DMS53 (cell line): ENCODE results near the gene PHRF1.
"Not testable (repeated sequence)": the region's sequence is repeated elsewhere in the genome, so short reads cannot be mapped to it uniquely, and the experiment has no call there.

Experiments used
- DNase-seq: peaks from one replicate; lab custom pipeline; 2025; lab: John Stamatoyannopoulos, UW

Gene PHRF1

DNA sequence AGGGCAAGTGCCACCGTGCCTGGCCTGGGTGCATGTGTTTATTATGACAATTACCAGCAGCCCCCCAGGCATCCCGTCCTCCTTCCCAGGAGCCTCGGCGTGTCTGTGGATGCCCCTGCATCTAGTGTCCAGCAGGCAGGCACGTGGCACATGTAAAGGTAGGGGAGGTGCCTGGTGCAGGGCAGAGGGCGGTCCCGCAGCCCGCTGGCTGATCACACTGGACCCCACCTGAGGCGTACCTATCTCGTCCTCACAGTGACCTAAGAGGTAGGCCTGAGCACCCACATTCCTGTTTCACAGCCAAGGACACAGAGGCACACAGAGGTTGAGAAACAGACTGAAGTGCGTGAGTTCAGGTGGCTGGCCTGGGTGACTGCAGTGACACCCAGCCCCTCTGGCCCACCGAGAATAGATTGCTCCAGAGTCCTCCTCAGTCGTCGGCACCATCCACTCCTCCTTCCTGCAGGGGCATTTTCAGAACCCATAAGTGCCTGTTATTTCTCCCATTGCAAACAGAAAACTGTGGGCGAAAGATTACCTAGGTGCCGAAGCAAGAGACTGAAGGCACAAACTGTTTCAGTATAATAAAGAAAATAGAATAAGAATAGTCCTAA is 3.0 kb upstream of the PHRF1 start:
- no peak for DNase-seq

DNA sequence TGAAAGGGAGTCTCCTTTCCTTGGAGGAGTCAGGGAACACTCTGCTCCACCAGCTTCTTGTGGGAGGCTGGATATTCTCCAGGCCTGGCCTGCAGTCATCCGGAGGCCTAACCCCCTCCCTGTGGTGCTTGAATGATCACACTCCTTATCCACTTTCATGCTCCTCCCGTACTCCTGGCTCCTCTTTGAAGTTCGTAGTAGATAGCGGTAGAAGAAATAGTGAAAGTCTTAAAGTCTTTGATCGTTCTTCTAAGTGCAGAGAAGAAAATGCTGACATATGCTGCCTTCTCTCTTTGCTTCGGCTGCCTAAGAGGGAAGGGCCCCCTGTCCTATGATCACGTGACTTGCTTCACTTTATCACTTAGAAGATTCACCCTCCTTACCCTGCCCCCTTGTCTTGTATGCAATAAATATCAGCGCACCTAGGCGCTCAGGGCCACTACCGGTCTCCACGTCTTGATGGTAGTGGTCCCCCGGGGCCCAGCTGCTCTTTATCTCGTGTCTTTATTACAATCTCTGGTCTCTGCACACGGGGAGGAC is 2.2 kb upstream of the PHRF1 start:
- not testable (repeated sequence) for DNase-seq

DNA sequence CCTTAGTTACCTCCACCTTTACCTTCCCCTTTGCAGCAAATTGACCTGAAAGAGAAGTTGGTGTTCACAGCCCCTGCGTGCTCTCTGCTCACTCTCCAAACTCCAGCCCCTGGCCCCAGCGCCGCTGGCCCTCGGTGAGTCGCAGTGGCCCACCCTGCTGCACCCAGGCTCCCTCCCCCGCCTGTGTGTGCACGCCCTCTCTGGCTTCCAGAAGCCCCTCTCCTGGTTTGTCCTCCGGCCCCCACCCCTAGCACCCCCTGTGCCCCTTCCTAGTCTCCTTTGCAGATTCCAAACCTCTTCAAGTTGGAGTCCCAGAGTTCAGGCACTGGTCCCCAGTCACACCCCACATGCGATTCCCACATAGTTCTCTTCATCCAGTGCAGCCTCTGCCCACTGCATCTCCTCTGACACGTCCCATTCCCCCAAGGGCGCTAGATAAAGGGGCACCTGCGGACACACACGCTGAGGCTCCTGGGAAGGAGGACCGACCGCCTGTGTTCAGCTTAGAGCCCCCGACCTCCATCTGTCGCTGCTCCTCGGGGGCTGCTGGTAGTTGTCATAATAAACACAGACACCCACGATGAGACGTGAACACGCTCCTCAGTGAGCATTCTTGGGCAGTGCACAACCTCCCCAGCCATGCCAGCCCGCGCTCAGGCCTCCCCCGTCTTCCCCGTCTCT is 1.5 kb upstream of the PHRF1 start:
- DNase-seq: peak; percentile 55

DNA sequence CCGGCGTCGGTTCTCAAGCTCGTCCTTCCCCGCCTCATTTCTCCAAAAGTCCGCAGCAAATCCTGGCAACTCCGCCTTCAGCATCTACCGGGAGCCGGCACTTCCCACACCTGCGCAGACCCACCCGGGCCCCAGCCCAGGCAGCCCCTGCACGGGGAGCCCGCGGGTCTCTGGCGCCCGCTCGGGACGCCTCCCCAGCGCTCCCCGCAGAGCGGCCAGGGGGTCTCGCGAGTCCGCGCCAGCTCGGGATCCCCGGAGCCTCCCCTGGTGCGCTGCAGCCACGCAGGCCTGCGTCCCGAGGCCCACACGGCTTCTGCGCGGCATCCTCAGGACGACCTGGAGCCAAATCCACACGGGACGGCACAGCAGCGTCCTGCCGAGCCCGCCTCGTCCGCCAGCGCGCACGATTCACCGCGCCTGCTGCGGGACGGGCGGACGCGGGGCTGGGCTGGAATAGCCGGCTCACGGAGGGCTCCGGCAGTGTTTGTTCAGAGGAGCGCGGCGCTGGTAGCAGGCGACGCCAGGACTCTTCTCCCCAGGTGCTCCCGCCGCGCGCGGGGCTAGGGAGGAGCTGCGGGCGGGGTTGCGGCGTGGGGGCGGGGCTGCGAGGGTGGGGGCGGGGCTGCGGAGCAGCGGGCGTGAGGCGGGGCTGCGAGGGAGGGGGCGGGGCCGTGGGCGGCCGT is 816 bp upstream of the PHRF1 start:
- DNase-seq: peak; percentile 95

DNA sequence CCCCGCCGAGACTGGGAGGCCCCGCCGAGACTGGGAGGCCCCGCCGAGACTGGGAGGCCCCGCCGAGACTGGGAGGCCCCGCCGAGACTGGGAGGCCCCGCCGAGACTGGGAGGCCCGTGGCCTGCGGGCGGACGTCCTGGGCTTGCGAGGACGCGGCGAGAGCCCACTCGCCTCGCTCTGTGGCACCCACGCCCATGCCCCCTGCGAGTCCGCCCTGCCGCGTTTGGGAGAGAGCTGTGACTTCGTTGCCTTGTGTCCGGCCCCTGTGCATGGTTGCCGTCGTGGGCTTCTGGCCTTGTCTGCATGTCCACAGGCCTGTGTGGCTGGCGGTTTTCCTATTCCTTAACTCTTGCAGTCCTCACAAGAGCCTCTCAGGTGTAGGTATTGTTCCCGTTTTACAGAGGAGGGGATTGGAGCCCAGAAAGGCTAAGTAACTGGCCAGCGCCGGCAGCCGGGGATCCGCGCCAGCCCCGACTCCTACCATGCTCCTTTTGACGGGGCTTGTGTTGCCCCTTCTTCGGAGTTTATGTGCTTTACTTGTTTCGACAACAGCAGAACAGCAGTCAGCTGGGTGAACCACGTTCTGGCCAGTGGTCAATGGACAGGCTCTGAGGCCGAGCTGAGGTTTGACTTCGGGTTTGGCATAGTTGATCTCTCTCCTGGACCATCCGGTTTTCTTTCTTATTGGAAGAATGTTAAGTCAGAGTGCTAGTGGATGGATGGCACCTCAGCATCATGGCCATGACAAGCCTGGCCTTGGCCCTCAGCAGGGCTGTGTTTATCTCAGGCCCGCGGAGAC is 741 bp downstream of the PHRF1 start:
- DNase-seq: peak; percentile 49

DNA sequence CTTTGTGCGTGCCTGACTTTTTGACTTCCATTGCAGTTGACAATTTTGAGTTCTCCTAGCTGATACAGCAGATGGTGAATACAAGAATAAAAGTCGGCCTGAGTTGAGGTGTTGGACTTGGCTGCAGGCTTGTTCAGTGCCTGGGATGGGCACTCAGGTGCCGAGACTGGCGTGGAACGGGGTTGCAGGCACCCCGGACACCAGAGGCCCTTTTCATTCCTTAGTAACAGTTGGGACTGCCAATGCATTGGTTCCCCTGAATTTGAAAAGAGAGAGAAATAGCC is 1.3 kb downstream of the PHRF1 start:
- no peak for DNase-seq

DNA sequence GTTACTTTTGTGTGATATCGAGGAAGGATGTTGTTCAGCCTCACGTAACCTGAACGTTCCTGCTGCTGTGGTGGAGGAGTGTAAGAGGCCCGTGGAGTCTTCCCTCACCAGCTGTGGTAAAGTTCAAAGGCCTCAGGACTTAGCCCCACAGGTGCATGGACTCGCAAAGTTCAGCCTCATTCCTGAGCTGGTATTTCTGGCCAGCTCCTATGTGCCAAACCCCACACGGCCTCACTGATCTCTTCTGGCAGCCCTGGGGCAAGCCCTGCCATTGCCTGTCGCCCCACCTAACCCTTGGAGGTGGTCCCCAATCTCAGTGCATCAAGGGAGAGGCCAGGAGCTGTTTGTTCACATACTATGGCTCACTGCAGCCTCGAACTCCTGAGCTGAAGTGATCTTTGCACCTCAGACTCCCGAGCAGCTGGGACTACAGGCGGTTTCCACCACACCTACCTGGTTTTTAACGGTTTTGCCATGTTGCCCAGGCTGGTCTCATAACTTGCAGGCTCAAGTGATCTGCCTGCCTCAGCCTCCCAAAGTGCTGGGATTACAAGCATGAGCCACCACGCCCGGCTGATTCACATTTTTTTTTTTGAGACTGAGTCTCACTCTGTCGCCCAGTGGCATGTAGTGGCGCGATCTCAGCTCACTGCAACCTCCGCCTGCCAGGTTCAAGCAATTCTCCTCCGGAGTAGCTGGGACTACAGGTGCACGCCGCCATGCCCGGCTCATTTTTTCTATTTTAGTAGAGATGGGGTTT is 2.2 kb downstream of the PHRF1 start:
- DNase-seq: no peak

DNA sequence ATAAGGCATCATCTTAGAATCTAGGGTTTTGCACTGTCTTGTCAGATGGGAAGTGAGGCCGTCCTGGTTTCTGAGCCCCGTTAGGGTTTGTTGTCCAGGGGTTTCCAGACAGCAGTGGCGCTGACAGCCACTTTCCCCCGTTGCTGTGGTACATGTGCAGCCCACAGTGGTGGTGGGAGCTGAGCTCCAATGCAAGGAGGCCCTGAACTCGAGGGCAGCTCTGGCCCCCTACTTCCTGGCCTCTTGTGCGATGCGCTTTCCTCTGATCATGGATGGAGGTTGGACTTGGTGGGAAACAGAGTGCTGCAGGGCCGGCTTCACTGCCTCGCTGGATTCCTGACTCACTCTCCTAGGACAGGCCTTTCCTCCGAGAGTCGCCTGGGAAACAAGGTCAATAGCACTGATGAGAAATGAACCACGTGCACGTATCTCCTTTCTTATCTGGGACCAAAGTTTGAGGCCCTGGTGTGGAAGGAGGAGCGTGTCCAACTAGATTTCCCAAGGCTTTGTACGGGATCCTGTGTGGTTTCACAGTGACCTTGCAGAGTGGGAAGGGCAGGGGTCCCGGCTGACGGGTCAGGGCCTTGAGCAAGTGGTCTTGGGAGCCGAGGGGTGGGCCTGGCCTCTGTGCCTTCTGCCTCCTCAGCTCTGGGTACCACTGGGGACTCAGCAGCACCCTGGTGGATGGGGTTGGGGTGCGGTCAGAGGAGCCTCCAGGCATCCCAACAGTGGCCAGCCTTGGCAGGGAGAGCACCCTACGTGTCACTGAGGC is 3.7 kb downstream of the PHRF1 start:
- no peak for DNase-seq

DNA sequence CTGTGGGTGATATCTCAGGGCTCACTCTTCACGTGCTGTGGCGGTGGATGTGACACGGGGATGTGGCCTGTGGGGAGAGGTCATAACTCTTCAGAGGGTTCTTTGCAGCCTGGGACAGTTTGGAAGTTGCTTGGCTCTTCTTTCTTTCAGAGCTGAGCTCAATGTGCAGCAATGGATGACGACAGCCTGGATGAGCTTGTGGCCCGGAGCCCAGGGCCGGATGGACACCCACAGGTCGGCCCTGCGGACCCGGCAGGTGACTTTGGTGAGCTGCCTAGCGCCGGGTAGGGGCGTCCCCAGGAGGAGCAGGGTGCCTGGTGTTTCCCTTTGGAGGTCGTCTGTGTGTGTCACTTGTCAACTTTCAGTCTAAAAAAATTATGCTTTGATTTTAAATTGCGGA is 5.1 kb downstream of the PHRF1 start:
- no peak for DNase-seq

DNA sequence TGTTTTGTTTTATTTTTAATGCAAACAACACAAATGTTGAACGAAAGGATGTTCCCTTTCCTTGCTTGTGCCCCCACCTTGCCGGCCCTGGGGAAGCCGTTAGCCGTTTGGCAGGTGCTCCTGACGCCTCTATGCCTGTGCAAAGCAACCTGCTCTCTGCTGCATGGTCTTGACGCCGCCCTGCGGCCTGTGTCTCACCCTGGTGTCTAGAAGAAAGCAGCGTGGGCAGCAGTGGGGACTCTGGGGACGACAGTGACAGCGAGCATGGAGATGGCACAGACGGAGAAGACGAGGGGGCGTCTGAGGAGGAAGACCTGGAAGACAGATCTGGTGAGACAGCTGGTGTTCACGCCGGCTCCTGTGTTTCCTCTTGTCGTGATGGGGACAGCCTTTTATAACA is 5.5 kb downstream of the PHRF1 start:
- DNase-seq: no peak

DNA sequence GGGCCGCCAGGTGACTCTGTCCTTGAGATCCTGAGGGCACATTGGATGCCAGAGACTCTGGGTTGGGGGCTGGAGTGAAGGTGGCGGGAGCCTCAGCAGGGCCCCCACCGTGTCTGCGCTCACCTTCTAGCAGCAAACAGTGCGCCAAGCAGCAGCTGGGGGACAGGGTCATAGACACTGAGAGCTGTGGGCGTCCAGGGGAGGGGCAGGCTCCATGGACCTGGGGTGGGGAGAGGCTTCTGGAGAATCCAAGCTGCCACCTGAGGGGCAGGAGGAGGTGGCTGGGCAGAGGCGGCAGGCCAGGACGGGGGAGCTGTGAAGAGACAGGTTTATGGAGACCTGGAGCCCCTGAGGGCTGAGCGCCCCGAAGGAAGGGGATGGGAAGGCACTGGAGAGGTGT is 8.0 kb downstream of the PHRF1 start:
- DNase-seq: no peak

DNA sequence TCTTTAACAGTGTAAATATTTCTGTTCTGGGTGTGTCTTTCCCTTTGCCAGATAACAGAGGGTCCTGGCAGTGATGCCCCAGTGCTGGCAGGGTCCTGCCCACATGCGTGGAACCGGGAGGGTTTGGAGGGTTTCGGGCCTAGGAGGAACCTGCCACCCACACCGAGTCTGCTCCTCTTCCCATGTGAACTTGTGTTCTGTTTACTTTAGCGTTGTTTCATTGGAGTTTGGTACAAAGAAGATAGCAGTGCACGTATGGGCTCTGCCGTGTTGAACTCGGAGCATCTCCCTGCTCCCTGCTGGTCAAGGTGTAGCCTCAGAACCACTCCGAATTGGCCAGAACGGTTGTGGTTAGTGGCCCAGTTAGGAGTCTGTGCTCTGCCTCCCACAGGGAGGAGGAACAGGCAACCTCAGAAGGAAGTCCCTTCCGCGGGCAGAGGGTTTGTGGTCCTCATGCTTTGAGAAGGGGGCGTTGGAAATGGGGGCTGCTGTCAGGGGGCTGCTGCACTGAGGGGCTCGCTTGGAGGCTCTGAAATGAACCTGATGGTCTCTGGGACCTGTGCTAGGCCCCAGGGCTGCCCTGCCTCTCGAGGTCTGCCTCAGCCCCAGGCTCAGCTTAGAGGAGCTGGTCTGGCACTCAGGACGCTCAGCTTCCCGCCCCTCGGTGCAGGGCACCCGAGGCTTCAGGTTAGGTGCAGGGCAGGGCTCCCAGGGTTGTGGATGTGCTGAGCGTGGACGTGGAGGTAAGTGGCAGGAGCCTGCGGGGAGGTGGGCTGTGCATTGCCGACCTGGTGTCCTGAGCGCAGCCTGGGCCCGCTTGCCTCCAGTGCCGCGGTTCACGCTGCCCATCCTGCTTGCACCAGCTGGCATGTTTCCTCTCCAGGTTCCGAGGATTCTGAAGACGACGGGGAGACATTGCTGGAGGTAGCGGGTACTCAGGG is 10.4 kb downstream of the PHRF1 start:
- no peak for DNase-seq

DNA sequence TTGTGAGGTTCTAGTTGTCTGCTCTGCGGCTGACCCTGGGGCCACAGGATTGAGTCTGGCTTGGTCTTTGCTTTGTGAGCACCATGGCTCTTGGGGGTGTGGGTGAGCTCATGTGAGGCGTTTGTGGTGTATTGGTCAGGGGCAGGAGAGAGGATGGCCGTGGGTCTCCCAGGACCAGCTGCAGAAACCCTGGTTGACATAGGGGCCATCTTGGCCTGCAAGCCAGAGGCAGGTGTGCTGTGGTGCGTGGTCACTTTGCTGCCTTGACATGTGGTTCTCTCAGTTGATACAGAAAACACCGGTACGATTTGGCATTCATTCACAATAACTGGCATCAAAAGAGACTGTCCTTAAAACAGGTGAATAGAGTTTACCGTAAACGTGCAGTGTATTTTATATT is 11.3 kb downstream of the PHRF1 start:
- no peak for DNase-seq

DNA sequence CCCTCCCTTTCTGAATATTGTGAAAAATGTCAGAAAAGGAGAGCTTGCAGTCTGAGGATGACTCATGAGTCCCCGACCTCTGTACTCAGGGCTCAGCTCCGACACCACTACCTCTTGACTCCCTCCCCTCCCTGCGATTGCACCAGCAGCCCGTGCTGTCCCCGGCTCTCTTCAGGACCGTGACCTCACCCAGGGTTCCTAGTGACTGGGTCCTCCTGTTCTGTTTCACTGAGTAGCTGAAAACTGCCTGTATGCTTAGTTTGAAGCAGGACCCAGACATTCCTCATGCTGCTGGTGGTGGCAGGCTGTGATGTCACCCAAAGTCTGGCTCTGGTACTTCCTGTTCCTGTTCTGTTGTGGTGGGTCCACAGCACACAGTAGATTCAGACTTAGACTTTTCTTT is 11.7 kb downstream of the PHRF1 start:
- DNase-seq: peak; percentile 43

DNA sequence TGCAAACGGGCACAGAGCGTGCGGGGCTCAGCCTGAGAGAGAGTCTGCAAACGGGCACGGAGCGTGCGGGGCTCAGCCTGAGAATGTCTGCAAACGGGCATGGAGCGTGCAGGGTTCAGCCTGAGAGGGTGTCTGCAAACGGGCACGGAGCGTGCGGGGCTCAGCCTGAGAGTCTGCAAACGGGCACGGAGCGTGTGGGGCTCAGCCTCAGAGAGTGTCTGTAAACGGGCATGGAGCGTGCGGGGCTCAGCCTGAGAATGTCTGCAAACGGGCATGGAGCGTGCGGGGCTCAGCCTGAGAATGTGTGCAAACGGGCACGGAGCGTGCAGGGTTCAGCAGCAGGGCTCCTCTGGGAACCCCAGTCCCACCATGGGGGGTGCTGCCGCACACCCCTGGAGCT is 13.5 kb downstream of the PHRF1 start:
- DNase-seq: no peak

DNA sequence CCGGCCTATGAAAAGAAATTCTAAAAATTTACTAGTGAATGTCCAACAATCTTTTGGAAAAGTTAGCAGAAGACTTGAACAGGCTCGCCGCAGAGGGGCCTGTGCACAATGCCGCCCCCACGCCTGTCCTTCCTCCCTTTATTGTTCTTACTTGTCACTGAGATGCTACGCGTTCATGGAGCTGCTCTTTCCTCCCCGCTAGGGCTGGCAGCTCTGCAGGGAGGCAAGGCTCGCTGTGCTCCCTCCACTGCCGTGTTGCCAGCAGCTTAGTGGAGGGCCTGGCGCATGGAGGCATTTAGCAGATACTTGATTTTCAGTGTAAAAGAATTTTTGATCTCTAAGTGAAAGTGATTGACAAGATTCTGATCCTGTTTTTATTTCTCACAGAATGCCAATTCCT is 14.7 kb downstream of the PHRF1 start:
- no peak for DNase-seq

DNA sequence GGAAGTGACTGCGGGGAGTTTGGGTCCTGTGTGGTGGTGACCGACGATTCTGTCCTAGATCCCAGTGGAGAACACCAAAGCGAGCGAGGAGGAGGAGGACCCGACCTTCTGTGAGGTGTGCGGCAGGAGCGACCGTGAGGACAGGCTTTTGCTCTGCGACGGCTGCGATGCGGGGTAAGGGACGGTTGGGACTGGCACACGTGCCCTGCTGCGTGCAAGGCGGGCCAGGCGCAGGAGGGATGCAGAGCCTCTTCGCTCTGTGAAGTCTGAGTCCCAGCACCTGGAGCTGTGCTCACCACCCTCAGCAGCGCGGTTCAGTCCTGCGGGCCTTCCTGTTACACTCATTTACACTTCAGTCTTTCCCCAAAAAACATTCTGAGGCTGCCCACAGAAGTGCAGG is 16.2 kb downstream of the PHRF1 start:
- DNase-seq: no peak

DNA sequence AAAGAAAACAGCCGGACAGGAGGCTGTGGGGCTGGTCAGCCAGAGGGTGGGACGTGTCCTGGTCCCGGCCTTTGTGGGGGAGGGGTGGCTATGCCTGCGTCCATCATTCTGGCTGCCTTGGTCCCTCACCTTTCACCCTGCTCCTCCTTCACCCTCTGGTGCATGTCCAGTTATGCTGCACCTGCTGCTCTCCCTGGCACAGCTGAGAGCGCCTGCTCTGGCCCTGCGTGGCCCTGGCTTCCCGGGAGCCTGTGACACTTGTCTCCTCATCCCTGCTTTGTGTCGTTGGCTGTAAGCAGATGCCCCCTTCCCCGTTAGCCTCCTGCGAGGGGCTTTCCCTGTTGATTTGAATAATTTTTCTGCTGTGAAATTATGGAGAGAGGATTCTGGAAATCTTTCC is 16.6 kb downstream of the PHRF1 start:
- no peak for DNase-seq

DNA sequence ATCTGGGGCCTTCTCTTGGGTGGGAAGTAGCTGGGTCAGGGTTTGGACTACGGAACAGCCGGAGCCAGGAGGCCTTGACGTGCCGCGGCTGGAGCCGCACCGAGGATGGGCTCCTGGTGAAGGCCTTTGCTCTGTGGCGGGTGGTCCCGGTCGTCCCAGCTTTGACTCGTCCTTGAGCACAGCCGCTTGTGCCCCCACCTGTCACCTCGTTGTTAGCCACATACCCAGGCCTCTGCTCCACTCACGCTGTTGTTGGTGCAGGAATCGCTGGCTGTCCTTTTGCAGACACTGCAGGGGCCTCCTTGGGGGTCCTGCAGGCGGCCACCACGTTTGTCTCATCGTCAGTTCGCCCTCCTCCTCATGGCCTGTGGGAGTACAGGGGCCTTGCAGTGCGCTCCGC is 17.1 kb downstream of the PHRF1 start:
- no peak for DNase-seq

DNA sequence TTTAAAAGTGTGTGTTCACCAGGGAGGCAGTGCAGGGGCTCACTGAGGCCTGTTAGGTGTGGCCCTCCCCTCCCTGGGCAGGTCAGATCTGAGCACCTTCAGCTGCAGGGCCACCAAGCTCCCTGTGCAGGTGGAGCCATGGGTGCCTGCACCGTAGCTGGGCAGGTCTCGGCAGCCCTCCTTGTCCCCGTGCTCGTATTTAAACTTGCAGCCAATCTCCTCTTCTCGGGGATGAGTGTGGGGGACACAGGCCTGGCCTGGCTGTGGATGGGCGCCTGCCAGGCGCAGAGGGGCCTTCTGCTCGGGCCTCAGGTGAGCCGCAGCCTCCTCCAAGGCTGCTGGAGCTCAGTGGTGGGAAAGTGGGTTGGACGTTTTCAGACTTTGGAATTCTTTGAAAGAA is 19.1 kb downstream of the PHRF1 start:
- no peak for DNase-seq
